Measurements from ENCODE around the gene TSPEAR. TPM values are rescaled to one million over a fixed set of nuclear protein-coding genes. Genes with fewer than 3 reads are reported as not detected.
"Not testable (repeated sequence)": the region's sequence is repeated elsewhere in the genome, so short reads cannot be mapped to it uniquely, and the experiment has no call there.

The TSPEAR gene
- total and polyA plus RNA-seq, 2 donors from 2014 or later: 0.09 to 0.22 TPM

- TF ChIP-seq, protein P1, sequence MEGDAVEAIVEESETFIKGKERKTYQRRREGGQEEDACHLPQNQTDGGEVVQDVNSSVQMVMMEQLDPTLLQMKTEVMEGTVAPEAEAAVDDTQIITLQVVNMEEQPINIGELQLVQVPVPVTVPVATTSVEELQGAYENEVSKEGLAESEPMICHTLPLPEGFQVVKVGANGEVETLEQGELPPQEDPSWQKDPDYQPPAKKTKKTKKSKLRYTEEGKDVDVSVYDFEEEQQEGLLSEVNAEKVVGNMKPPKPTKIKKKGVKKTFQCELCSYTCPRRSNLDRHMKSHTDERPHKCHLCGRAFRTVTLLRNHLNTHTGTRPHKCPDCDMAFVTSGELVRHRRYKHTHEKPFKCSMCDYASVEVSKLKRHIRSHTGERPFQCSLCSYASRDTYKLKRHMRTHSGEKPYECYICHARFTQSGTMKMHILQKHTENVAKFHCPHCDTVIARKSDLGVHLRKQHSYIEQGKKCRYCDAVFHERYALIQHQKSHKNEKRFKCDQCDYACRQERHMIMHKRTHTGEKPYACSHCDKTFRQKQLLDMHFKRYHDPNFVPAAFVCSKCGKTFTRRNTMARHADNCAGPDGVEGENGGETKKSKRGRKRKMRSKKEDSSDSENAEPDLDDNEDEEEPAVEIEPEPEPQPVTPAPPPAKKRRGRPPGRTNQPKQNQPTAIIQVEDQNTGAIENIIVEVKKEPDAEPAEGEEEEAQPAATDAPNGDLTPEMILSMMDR (IDR thresholded peaks at IDR 0.05; ENCODE audit: borderline replicate concordance, extremely low read depth, insufficient read depth): no peak
- Histone ChIP-seq H3K4me1 (ENCODE audit: control insufficient read depth in 2 of 3, insufficient read depth in 2 of 3, low read depth in 1 of 3, low read length in 3 of 3) (no peaks in the 10 kb centered on the region), H3K9ac (ENCODE audit: low read length in 3 of 3) (no peak overlapping the region), H3K4me3 (ENCODE audit: low read length in 3 of 3) (no peak overlapping the region), H3K27ac (ENCODE audit: low read depth in 2 of 2, low read length in 2 of 2) (no peak overlapping the region), H3K36me3 (ENCODE audit: control insufficient read depth in 2 of 3, insufficient read depth in 3 of 3, low read length in 3 of 3) (no peaks in the 10 kb centered on the region), H3K27me3 (ENCODE audit: control insufficient read depth, insufficient read depth, low read length) (no peaks in the 10 kb centered on the region), H3K9me3 (ENCODE audit: control insufficient read depth in 2 of 3, insufficient read depth in 1 of 3, low read length in 3 of 3) (no peaks in the 10 kb centered on the region)
- FAIRE-seq (no peak), DNase-seq (no peak)
- intact Hi-C loops (cut with DNase I): no loop called here
Measured at GRCh38 chr21:44564099-44564498, 147.3 kb downstream of the TSPEAR start.

- intact Hi-C loops (cut with DNase I): no loop called here
- H3K36me3 ChIP-seq (ENCODE audit: control insufficient read depth in 2 of 3, insufficient read depth in 3 of 3, low read length in 3 of 3): no peaks in the 10 kb centered on the region
- TF ChIP-seq, protein P1 (IDR thresholded peaks at IDR 0.05; ENCODE audit: borderline replicate concordance, extremely low read depth, insufficient read depth): no peak
- H3K27me3 ChIP-seq (ENCODE audit: control insufficient read depth, insufficient read depth, low read length): no peaks in the 10 kb centered on the region
- no peak within 1 kb of the TSS for H3K9ac ChIP-seq (ENCODE audit: low read length in 3 of 3)
- DNase-seq (no peak), FAIRE-seq (no peak)
- H3K4me1 ChIP-seq (ENCODE audit: control insufficient read depth in 2 of 3, insufficient read depth in 2 of 3, low read depth in 1 of 3, low read length in 3 of 3): no peaks in the 10 kb centered on the region
- H3K27ac ChIP-seq (ENCODE audit: low read depth in 2 of 2, low read length in 2 of 2): no peak within 1 kb of the TSS
- H3K4me3 ChIP-seq (ENCODE audit: low read length in 3 of 3): no peak within 1 kb of the TSS
- H3K9me3 ChIP-seq (ENCODE audit: control insufficient read depth in 2 of 3, insufficient read depth in 1 of 3, low read length in 3 of 3): no peaks in the 10 kb centered on the region
Measured at GRCh38 chr21:44558695-44559094, 152.7 kb downstream of the TSPEAR start, which contains the start of gene KRTAP10-3. Gene KRTAP10-3, minus strand, starts transcription at chr21:44558795. Its CDS starts 80 bp downstream, at chr21:44558715.

DNA sequence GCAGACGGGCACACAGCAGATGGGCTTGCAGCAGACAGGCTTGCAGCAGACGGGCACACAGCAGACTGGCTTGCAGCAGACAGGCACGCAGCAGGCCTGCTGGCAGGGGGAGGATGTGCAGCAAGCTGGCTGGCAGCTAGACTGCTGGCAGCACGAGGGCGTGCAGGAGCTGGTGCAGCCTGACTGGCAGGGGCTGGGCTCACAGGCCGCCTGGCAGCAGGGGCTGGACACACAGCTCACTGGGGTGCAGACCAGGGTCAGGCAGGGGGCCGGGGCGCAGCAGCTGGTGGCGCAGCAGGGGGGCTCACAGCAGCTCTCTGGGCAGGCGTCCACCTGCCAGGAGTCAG, 153.1 kb downstream of the TSPEAR start:
- not testable (repeated sequence) for DNase-seq

DNA sequence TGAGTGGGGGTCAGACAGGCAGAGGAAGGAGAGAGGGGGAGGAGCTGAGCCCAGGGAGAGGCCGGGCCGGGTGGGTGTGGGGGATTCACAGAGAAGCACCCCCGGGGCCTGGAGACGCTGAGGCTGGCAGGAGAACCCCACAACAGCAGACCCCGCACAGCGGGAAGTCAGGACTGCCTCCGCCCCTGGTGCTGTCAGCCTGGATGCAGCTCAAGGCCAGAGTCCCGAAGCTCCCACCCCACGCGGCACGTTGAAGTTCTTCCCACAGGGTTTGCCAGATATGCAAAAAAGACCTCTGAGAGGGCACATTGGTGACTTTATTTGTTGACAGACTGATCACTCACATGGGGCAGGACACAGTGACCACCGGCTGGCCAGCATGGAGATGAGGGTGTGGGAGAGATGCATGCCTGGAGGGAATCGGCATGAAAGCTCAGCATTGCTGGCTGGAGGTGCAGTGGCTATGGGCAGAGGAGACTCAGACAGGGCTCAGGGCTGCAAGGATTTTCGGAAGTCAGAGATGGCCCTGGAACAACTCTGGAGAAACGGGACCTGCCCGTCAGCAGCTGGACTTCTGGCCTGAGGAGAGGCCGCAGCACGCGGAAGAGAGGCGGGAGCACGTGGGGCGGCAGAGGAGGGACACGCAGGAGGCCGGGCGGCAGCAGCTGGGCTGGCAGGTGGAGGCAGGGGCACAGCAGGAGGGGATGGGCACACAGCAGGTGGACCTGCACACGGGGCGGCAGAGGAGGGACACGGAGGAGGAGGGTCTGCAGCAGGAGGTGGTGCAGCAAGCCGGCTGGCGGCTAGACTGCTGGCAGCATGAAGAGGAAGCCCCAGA, 153.7 kb downstream of the TSPEAR start:
- Histone ChIP-seq H3K9me3 (ENCODE audit: control insufficient read depth in 2 of 3, insufficient read depth in 1 of 3, low read length in 3 of 3) (no peaks in the 10 kb centered on the region), H3K4me1 (ENCODE audit: control insufficient read depth in 2 of 3, insufficient read depth in 2 of 3, low read depth in 1 of 3, low read length in 3 of 3) (no peaks in the 10 kb centered on the region), H3K27me3 (ENCODE audit: control insufficient read depth, insufficient read depth, low read length) (no peaks in the 10 kb centered on the region), H3K9ac (ENCODE audit: low read length in 3 of 3) (no peak overlapping the region), H3K4me3 (ENCODE audit: low read length in 3 of 3) (no peak overlapping the region), H3K36me3 (ENCODE audit: control insufficient read depth in 2 of 3, insufficient read depth in 3 of 3, low read length in 3 of 3) (no peaks in the 10 kb centered on the region), H3K27ac (ENCODE audit: low read depth in 2 of 2, low read length in 2 of 2) (no peak overlapping the region)
- FAIRE-seq (no peak), DNase-seq (peak in 1 of 5 donors; percentile 37)
- TF ChIP-seq, protein P1 (IDR thresholded peaks at IDR 0.05; ENCODE audit: borderline replicate concordance, extremely low read depth, insufficient read depth): no peak
- intact Hi-C loops (cut with DNase I): no loop called here

More for the DNA sequence above, 153.1 kb downstream of the TSPEAR start:
- H3K27me3 ChIP-seq (ENCODE audit: control insufficient read depth, insufficient read depth, low read length); H3K36me3 ChIP-seq (ENCODE audit: control insufficient read depth in 2 of 3, insufficient read depth in 3 of 3, low read length in 3 of 3); H3K27ac ChIP-seq (ENCODE audit: low read depth in 2 of 2, low read length in 2 of 2); intact Hi-C loops (cut with DNase I); H3K9ac ChIP-seq (ENCODE audit: low read length in 3 of 3); H3K4me3 ChIP-seq (ENCODE audit: low read length in 3 of 3); FAIRE-seq; H3K9me3 ChIP-seq (ENCODE audit: control insufficient read depth in 2 of 3, insufficient read depth in 1 of 3, low read length in 3 of 3); H3K4me1 ChIP-seq (ENCODE audit: control insufficient read depth in 2 of 3, insufficient read depth in 2 of 3, low read depth in 1 of 3, low read length in 3 of 3): not testable (repeated sequence)

Data from kidney (tissue), 14 donors.